WTC11 (cell line): Measurements from ENCODE around the gene B3GAT1.

ENCODE experiments used
- CREM ChIP-seq: sonication (generic); formaldehyde crosslinking; IDR thresholded peaks from 2 replicates; pipeline ENCODE4 v1.8.1; 2022; ENCODE audit warnings: mild to moderate bottlenecking, missing genetic modification reagents, moderate library complexity
- CTCF ChIP-seq: fragments of 200-600 bp; IDR thresholded peaks from 2 replicates; pipeline ENCODE4 v1.8.0; 2022; ENCODE audit warnings: antibody characterized with exemption
- E2F4 ChIP-seq: sonication (generic); formaldehyde crosslinking; IDR thresholded peaks from 2 replicates; pipeline ENCODE4 v1.8.1; 2022; ENCODE audit warnings: low read depth, mild to moderate bottlenecking, moderate library complexity, missing genetic modification reagents, borderline replicate concordance
- HMGXB4 ChIP-seq: sonication (generic); formaldehyde crosslinking; IDR thresholded peaks from 2 replicates; pipeline ENCODE4 v1.8.1; 2023; ENCODE audit warnings: mild to moderate bottlenecking, moderate library complexity, missing genetic modification reagents
- JUN ChIP-seq: sonication (generic); formaldehyde crosslinking; IDR thresholded peaks from 2 replicates; pipeline ENCODE4 v1.8.0; 2023; ENCODE audit warnings: mild to moderate bottlenecking, missing genetic modification reagents
- MXD4 ChIP-seq: fragments of 250-450 bp; sonication (Bioruptor Pico); IDR thresholded peaks from 2 replicates; pipeline ENCODE4 v1.8.0; 2021; ENCODE audit warnings: mild to moderate bottlenecking, moderate library complexity, borderline replicate concordance
- NR1H2 ChIP-seq: sonication (generic); formaldehyde crosslinking; IDR thresholded peaks from 2 replicates; pipeline ENCODE4 v1.9.0; 2021; ENCODE audit warnings: mild to moderate bottlenecking, moderate library complexity, missing genetic modification reagents
- TCF7 ChIP-seq: sonication (generic); formaldehyde crosslinking; IDR thresholded peaks from 2 replicates; pipeline ENCODE4 v1.8.0; 2022; ENCODE audit warnings: mild to moderate bottlenecking, low read depth, missing genetic modification reagents, moderate library complexity
- ZNF121 ChIP-seq: sonication (generic); formaldehyde crosslinking; IDR thresholded peaks from 2 replicates; pipeline ENCODE4 v1.8.0; 2023; ENCODE audit warnings: missing genetic modification reagents
- TF ChIP-seq, protein P1 (sequence below): sonication (generic); formaldehyde crosslinking; conservative IDR thresholded peaks from 2 replicates; pipeline ENCODE4 v1.8.1; 2022; ENCODE audit warnings: mild to moderate bottlenecking, missing genetic modification reagents

- TF ChIP-seq JUN (CRISPR knock-in tag) (no peak), MXD4 (CRISPR knock-in tag) (no peak), CTCF (no peak), HMGXB4 (CRISPR knock-in tag) (no peak), TCF7 (CRISPR knock-in tag) (no peak), CREM (CRISPR knock-in tag) (no peak), NR1H2 (CRISPR knock-in tag) (no peak), E2F4 (CRISPR knock-in tag) (no peak), ZNF121 (no peak)
- TF ChIP-seq, protein P1, sequence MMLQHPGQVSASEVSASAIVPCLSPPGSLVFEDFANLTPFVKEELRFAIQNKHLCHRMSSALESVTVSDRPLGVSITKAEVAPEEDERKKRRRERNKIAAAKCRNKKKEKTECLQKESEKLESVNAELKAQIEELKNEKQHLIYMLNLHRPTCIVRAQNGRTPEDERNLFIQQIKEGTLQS (CRISPR knock-in tag): no peak
Observed at GRCh38 chr11:134338068-134338467, 74.0 kb downstream of the B3GAT1 start.
